GM21447 (cell line): ENCODE data around the gene HSPA1L.
"Not testable (repeated sequence)": the region's sequence is repeated elsewhere in the genome, so short reads cannot be mapped to it uniquely, and the experiment has no call there.

Source experiments
- ATAC-seq: cut with Tn5 transposase; IDR thresholded peaks from one replicate; pipeline ENCODE4 v1.9.1; 2021; ENCODE audit not compliant: unreplicated experiment

The HSPA1L gene

DNA sequence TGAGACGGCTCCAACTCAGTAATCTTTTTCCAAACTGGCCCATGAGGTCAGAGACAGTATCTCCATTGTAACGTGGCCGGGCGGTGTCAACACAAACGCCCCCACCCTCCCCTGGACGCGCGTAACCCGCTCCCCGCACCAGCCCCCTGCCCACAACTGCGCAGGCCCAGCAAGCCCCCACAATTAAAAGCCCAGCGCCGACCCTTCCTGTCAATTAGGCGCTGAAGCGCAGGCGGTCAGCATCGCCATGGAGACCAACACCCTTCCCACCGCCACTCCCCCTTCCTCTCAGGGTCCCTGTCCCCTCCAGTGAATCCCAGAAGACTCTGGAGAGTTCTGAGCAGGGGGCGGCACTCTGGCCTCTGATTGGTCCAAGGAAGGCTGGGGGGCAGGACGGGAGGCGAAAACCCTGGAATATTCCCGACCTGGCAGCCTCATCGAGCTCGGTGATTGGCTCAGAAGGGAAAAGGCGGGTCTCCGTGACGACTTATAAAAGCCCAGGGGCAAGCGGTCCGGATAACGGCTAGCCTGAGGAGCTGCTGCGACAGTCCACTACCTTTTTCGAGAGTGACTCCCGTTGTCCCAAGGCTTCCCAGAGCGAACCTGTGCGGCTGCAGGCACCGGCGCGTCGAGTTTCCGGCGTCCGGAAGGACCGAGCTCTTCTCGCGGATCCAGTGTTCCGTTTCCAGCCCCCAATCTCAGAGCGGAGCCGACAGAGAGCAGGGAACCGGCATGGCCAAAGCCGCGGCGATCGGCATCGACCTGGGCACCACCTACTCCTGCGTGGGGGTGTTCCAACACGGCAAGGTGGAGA is at the start of gene HSPA1L, which contains the start of gene HSPA1A:
HSPA1L (minus strand) TSS at position 259 of the 814 bp plus-strand sequence. CDS start 3,311 bp downstream, outside the sequence.
HSPA1A (plus strand) TSS at position 519 of the 814 bp plus-strand sequence; CDS start at position 733, 214 bp downstream.
- ATAC-seq, result no peak

DNA sequence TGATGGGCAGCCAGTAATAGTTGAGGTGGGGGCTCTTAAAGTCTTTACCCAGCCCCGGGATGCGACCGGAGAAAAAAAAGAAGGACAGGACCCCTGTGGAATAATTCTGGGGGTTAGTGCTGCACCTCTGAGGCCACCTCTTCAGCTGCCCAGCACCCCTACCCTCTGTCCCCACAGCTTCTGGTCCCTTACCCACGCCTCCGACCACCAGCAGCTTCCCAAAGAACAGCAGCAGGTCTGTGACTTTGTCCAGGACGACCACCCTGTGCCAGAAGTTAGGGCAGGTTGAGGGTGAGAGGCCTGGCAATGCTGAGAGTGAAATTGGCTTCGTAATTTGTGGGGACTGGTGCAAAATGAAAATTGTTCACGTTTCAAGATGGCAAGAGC is 49.7 kb upstream of the HSPA1L start:
- no peak for ATAC-seq

DNA sequence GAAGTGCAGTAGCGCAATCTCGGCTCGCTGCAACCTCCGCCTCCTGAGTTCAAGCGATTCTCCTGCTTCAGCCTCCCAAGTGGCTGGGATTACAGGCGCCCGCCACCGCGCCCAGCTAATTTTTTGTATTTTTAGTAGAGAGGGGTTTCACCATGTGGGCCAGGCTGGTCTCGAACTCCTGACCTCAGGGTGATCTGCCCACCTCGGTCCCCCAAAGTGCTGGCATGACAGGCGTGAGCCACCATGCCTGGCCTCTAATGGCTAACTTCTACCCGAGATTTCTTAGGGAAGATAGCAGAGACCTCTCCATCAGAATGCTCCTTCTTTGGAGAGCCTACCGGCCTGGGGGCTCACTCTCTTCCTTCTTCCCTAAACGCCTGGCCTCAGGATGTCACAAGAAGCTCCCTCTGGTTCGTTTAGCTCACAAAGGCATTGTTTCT is 49.1 kb upstream of the HSPA1L start:
- not testable (repeated sequence) for ATAC-seq

DNA sequence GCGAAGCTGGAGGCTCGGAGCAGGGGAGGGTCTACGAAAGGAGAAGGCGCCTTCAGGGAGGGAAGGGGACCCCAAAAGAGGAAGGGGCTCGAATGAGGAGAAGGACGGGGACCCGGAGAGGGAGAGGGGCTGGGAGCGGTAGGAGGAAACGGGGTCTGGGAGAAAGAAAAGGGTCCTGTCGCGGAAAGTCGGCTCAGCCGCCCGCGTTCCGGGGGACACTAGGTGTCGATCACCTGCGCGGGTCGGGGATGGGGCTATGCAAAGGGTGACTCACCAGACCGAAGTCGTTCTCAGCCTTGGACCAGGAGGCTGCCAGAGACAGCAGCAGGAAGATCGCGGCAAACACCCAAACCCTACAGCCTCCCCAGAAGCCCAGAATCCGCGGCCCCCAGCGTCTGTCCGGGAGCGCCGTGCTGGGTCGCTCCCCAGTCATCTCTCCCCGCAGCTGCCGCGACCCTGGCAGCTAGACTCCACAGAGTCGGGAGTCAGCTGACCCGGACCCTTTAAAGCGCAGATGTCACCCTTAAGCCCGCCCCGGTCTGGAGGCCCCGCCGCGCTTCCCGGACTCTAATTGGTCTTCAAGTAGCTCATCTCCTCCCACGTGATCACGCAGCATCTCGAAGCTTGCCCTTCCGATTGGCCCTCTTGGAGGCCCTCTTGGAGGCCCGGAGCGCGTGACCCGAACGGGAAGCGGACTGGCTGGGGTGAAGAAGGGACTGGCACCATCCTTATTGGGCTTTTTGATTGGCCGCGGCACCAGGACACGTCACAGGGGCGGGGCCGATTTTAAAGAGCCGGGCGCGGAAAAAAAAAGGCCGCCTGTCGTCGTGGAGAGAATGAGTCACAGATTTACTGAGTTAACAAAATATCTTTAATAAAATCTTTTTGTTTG is 47.5 kb upstream of the HSPA1L start, which contains the start of gene NEU1:
NEU1 (minus strand) TSS at position 478 of the 892 bp plus-strand sequence; CDS start at position 433, 45 bp downstream.
- peak; percentile 88 for ATAC-seq

DNA sequence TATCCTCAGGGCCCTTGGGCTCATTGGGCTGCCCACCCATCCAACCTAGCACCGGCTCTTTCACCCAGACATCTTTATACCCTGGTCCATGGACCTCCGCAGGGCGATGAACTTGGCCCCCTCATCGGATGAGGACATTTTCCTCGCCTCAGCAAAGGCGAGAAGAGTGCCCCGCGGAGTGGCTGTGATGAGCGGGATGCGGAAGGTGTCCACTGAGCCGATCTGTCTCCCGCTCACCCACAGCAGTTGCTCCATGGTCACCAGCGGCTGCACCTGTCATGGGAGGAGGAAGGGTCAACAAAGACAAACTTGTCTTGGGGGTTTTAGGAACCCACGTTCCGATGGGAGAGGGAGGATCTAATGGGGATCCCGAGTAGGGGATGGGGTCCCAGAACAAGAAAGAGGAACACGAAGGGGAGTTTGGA is 46.8 kb upstream of the HSPA1L start:
- ATAC-seq, result no peak

DNA sequence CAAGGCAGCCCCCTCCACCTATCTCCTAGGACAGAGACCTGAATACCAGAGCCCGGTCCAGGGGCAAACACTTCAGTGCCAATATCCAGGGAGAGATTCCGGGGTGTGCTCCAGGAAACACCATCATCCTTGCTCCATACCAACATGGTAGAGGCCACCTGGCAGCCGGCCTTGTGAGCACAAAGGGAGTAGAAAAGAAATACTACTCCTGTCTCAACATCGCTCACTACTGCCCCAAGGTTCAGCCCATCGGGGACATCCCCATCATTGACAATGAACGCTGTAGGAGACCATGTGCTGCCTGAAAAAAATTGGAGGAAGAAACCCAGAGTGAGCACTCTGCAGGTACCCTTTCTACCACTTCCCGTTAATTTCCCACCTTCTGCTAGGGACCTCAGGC is 46.1 kb upstream of the HSPA1L start:
- ATAC-seq, result no peak

DNA sequence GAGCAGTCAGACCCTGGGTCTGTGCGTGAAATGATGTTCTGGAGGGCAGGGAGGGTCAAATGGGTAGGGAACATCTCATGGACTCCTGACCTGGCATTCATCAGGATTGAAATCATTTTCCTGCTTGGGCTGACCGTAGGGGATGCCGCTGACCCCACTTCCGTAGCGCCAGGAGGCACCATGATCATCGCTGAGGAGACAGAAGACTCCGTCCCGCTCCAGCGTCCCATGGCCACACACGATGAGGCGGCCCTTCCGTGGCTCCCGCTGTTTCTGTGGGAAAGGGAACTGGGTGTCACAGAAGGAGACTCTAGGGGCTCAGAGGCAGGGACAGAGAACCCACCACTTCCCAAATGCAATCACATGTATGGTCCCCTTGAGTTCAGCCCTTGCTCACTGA is 45.3 kb upstream of the HSPA1L start:
- ATAC-seq, result no peak

DNA sequence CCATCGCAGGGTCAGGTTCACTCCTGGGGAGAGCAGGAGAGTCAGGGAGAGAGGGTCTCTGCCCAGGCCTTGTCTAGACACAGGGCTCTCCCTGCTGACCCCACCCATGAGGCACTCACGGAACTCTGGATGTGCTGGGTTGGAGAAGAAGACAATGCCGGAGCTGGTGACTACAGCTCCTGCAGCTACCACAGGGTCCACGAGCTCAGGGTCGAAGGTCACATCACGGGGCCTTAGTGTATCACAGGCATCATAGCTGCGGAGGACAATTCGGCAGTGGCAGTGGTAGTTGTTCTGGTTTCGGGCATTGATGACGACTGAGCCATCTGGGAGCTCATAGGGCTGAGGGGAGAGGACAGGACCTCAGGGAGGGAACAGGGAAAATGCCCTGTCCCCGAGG is 44.8 kb upstream of the HSPA1L start:
- ATAC-seq, result no peak

DNA sequence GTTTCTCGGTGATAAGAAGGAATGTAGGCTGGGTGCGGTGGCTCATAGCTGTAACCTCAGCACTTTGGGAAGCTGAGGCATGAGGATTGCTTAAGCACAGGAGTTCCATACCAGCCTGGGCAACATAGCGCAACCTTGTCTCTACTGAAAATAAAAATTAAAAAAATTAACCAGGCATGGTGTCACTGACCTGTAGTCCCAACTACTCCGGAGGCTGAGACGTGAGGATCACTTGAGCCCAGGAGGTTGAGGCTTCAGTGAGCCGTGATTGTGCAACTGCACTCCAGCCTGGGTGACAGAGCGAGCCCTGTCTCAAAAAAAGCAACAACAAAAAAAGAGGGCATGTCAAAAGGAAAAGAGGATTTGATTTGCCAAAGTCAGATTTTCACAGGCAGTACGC is 43.6 kb upstream of the HSPA1L start:
- no peak for ATAC-seq

DNA sequence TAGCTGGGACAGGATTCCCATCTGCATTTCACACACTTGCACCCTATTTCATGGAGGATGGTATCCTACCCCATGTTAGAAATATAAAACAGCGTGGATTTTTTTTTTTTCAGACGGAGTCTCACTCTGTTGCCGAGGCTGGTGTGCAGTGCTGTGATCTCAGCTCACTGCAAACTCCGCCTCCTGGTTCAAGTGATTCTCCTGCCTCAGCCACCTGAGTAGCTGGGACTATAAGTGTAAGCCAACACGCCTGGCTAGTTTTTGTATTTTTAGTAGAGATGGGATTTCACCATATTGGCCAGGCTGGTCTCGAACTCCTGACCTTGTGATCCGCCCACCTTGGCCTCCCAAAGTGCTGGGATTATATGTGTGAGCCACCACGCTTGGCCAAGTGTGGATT is 42.7 kb upstream of the HSPA1L start:
- ATAC-seq, result not testable (repeated sequence)

DNA sequence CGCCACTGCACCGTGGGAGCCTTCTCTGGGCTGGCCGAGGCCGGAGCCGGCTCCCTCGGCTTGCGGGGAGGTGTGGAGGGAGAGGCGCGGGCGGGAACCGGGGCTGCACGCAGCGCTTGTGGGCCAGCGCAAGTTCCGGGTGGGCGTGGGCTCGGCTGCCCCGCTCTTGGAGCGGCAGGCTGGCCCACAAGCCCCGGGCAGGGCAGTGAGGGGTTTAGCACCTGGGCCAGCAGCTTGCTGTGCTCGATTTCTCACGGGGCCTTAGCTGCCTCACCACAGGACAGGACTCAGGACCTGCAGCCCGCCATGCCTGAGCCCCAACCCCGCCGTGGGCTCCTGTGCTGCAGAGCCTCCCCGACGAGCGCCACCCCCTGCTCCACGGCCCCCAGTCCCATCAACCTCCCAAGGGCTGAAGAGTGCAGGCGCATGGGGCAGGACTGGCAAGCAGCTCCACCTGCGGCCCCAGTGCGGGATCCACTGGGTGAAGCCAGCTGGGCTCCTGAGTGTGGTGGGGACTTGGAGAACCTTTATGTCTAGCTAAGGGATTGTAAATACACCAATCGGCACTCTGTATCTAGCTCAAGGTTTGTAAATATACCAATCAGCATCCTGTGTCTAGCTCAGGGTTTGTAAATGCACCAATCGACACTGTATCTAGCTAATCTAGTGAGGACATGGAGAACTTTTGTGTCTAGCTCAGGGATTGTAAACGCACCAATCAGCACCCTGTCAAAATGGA is 37.1 kb upstream of the HSPA1L start:
- ATAC-seq, result not testable (repeated sequence)

DNA sequence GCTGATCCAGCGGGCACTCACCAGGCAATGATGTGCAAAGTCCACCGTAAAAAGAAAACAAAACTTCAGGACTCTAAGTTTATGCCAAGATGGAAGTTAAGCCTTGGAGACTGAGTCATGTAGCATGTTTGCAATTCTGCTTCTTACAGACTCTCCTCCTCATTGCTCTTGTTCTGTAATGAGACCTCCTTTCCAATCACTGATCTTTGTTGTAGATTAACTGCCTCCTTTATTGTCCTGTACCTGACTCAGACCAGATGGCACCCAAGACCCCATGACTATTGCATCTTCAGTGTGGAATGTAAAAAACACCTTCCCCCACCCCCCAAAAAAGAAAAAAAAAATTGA is 36.4 kb upstream of the HSPA1L start:
- ATAC-seq, result no peak

DNA sequence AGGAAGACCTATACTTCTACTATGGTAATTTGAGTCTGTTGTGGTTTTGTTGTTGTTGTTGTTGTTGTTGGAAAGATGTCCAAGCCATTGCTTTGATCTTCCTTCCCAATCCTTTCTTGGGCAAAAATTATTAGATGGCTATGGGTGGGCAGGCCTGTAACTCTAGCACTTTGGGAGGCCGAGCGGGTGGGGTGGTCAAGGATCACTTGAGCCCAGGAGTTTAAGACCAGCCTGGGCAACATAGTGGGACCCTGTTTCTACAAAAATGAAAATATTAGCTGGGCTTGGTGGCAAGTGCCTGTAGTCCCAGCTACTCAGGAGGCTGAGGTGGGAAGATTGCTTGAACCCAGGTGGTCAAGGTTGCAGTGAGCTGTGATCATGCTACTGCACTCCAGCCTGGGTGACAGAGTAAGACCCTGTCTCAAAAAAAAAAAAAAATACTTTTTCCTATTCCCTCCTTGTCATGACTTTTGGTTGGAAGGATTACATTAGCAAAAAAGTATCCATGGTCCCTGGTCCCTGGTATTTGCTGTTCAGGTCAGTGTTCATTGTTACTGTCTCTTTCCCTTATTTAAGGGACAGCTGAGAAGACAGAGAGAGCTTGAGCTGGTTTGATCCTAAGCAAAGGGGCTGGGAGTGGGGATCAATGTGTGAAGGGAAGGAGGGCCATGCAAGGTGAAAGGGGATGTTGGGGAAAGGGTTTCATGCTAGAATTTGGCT is 35.8 kb upstream of the HSPA1L start:
- ATAC-seq, result no peak

DNA sequence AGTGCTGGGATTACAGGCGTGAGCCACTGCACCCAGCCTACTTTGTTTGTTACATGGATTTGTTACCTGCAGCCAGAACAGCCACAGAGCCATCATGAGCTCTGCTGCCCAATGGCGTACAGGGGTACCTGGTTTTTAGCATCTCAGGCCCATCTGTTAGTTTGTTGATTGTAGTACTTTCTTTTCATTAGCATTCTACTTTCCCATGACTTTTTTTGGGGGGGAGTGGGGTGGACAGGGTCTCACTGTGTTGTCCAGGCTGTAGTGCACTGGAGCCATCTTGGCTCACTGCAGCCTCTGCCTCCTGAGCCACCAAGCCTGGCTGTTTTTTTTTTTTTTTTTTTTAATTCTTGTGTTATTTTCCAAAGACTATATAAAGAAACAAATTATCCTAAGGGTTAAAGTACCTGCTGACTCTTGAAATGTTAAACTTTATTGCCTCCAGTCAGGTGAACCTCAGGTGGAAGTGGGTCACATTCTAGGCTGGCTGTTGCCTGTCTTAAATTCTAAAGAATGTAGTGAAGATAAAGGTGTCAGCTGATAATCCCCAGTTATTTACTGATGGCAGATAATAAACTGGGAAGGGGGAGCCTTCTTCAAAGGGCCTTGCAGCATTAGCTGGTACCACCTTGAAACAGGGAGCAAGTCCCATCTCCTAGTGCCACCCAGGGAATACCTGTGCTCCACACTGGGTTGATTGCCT is 32.3 kb upstream of the HSPA1L start:
- no peak for ATAC-seq

DNA sequence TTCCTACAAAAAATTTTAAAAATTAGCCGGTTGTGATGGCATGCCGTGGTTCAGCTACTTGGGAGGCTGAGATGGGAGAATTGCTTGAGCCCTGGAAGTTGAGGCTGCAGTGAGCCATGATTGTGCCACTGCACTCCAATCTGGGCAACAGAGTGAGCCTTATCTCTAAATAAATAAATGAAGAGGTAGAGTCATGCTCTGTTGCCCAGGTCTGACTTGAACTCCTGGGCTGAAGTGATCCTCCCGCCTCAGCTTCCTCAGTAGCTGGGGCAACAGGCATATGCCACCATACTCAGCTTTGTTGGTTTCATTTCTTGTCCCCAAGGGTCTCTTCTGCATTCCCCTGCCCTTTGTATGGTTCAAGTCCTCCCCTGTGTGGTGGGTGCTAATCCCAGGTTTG is 29.4 kb upstream of the HSPA1L start:
- no peak for ATAC-seq

DNA sequence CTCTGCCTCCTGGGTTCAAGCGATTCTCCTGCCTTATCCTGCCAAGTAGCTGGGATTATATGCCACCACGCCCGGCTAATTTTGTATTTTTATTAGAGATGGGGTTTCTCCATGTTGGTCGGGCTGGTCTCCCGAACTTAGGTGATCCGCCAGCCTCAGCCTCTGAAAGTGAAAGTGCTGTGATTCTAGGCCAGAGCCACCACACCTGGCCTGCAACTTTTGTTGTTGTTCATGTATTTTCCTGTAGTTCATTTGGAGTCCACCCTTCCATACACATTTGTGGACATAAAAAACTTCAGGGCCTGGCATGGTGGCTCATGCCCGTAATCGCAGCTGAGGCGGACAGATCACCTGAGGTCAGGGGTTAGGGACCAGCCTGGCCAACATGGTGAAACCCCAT is 27.0 kb upstream of the HSPA1L start:
- ATAC-seq, result no peak

DNA sequence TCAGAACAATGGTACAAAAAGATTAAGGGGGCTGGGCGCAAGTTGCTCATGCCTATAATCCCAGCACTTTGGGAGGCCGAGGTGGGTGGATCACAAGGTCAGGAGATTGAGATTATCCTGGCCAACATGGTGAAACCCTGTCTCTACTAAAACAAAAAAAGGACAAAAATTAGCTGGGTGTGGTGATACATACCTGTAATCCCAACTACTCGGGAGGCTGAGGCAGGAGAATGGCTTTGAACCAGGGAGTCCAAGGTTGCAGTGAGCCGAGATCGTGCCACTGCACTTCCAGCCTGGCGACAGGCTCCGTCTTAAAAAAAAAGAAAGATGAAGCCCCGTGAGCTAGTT is 24.7 kb upstream of the HSPA1L start:
- ATAC-seq, result not testable (repeated sequence)

DNA sequence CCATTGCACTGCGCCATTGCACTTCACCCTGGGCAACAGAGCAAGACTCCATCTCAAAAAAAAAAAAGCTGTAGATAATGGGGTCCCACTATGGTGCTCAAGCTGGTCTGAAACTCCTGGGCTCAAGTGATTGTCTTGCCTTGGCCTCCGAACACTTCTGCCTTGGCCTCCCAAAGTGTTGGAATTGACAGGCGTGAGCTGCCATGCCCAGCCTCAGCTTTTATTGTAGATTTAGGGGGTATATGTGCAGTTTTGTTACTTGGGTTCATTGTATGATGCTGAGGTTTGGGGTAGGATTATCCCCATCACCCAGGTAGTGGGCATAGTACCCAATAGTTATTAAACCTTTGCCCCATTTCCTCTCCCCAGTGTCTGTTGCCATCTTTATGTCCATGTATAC is 23.9 kb upstream of the HSPA1L start:
- no peak for ATAC-seq

DNA sequence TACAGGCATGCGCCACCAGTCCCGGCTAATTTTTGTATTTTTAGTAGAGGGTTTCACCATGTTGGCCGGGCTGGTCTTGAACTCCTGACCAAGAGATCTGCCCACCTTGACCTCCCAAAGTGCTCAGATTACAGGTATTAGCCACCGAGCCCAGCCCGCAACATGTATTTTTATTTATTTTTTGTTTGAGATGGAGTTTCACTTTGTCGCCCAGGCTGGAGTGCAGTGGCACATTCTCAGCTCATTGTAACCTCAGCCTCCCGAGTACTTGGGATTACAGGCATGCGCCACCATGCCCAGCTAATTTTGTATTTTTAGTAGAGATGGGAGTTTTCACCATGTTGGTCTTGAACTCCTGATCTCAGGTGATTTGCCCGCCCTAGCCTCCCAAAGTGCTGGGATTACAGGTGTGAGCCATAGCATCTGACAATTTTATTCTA is 23.1 kb upstream of the HSPA1L start:
- ATAC-seq, result not testable (repeated sequence)
